ENCODE data around the gene NT5C1B. TPM values are rescaled to one million over a fixed set of nuclear protein-coding genes. Genes with fewer than 3 reads are reported as not detected.

The NT5C1B gene
- total RNA-seq, 1 experiment from 2014 or later: not detected

- Mint-ChIP-seq H3K36me3 (ENCODE audit: insufficient read depth, unreplicated experiment) (no peaks in the 10 kb centered on the region), H3K4me3 (ENCODE audit: unreplicated experiment) (no peak overlapping the region), H3K27me3 (ENCODE audit: insufficient read depth, unreplicated experiment) (no peaks in the 10 kb centered on the region), H3K4me1 (ENCODE audit: insufficient read depth, unreplicated experiment) (peaks cover 13% of the 10 kb centered on the region), H3K9me3 (ENCODE audit: unreplicated experiment) (no peaks in the 10 kb centered on the region), H3K27ac (ENCODE audit: low read depth, unreplicated experiment) (no peak overlapping the region)
- no TSS peak for BruUV-seq (replicated peaks)
- TF ChIP-seq, protein P1, sequence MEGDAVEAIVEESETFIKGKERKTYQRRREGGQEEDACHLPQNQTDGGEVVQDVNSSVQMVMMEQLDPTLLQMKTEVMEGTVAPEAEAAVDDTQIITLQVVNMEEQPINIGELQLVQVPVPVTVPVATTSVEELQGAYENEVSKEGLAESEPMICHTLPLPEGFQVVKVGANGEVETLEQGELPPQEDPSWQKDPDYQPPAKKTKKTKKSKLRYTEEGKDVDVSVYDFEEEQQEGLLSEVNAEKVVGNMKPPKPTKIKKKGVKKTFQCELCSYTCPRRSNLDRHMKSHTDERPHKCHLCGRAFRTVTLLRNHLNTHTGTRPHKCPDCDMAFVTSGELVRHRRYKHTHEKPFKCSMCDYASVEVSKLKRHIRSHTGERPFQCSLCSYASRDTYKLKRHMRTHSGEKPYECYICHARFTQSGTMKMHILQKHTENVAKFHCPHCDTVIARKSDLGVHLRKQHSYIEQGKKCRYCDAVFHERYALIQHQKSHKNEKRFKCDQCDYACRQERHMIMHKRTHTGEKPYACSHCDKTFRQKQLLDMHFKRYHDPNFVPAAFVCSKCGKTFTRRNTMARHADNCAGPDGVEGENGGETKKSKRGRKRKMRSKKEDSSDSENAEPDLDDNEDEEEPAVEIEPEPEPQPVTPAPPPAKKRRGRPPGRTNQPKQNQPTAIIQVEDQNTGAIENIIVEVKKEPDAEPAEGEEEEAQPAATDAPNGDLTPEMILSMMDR (IDR thresholded peaks at IDR 0.05; ENCODE audit: unreplicated experiment): no peak
- intact Hi-C loops (cut with micrococcal nuclease): no loop called here
- ChIA-PET CTCF (no interaction called here), POLR2A (interaction anchor here (0.7 kb wide), 1 partner anchor 16 kb away, joined by 3 read pairs; no protein-coding TSS in a partner anchor)
- no peak for DNase-seq (ENCODE audit: unreplicated experiment)
These were observed 48.5 kb downstream of the NT5C1B start for GRCh38 chr2:18540872-18541271.

- no TSS peak for BruUV-seq (replicated peaks)
These were observed 52.7 kb downstream of the NT5C1B start for GRCh38 chr2:18536697-18537096.

GRCh38 chr2:18536100-18536499, 53.3 kb downstream of the NT5C1B start:
- BruUV-seq (replicated peaks): no TSS peak
- H3K36me3 Mint-ChIP-seq (ENCODE audit: insufficient read depth, unreplicated experiment): no peaks in the 10 kb centered on the region
- peak overlapping the region; percentile 81 for H3K27ac Mint-ChIP-seq (ENCODE audit: low read depth, unreplicated experiment)
- H3K4me1 Mint-ChIP-seq (ENCODE audit: insufficient read depth, unreplicated experiment): peaks cover 12% of the 10 kb centered on the region
- H3K27me3 Mint-ChIP-seq (ENCODE audit: insufficient read depth, unreplicated experiment): no peaks in the 10 kb centered on the region
- peak overlapping the region; percentile 12 for H3K4me3 Mint-ChIP-seq (ENCODE audit: unreplicated experiment)
- intact Hi-C loops (cut with micrococcal nuclease): no loop called here
- H3K9me3 Mint-ChIP-seq (ENCODE audit: unreplicated experiment): no peaks in the 10 kb centered on the region
- peak; percentile 47 for DNase-seq (ENCODE audit: unreplicated experiment)
- POLR2A ChIA-PET: interaction anchor here (0.6 to 2.5 kb wide), 3 partner anchors 24 to 1003 kb away, joined by 3 to 15 read pairs (median 3); partner anchors contain the start of gene RDH14
- CTCF ChIA-PET: interaction anchor here (0.6 to 3.7 kb wide), 5 partner anchors 12 to 1270 kb away, joined by 3 to 26 read pairs (median 3); no protein-coding TSS in a partner anchor
- TF ChIP-seq, protein P1 (IDR thresholded peaks at IDR 0.05; ENCODE audit: unreplicated experiment): no peak

More at GRCh38 chr2:18536697-18537096, 52.7 kb downstream of the NT5C1B start:
- intact Hi-C loops (cut with micrococcal nuclease): no loop called here
- no peaks in the 10 kb centered on the region for H3K36me3 Mint-ChIP-seq (ENCODE audit: insufficient read depth, unreplicated experiment)
- H3K27ac Mint-ChIP-seq (ENCODE audit: low read depth, unreplicated experiment): peak overlapping the region; percentile 81
- TF ChIP-seq, protein P1 (IDR thresholded peaks at IDR 0.05; ENCODE audit: unreplicated experiment): no peak
- CTCF ChIA-PET: interaction anchor here (0.6 to 3.7 kb wide), 5 partner anchors 13 to 1269 kb away, joined by 3 to 26 read pairs (median 3); no protein-coding TSS in a partner anchor
- H3K4me1 Mint-ChIP-seq (ENCODE audit: insufficient read depth, unreplicated experiment): peaks cover 12% of the 10 kb centered on the region
- H3K4me3 Mint-ChIP-seq (ENCODE audit: unreplicated experiment): no peak overlapping the region
- POLR2A ChIA-PET: interaction anchor here (0.5 to 2.5 kb wide), 5 partner anchors 13 to 1291 kb away, joined by 3 to 15 read pairs (median 3); partner anchors contain the start of gene RDH14
- H3K27me3 Mint-ChIP-seq (ENCODE audit: insufficient read depth, unreplicated experiment): no peaks in the 10 kb centered on the region
- no peak for DNase-seq (ENCODE audit: unreplicated experiment)
- H3K9me3 Mint-ChIP-seq (ENCODE audit: unreplicated experiment): no peaks in the 10 kb centered on the region

DNA sequence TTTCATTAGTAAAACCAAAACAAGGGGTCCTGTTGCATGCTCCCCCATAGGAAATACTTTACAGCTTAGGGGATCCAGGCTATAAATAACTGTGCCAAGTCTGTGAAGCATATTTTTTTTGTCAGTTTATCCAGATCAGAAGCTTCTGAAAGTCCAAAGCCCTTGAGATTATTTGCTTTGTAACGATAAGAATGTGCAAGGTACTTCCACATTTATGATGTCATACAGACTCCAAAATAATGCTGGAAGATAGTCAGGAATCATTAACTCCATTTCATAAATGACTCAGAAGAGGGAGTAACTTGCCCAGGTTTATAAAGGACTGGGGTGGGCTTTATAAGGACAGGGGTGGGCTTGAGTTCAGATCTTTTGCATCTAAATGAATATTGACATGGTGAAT, 58.2 kb downstream of the NT5C1B start:
- no peaks in the 10 kb centered on the region for H3K36me3 Mint-ChIP-seq (ENCODE audit: insufficient read depth, unreplicated experiment)
- DNase-seq (ENCODE audit: unreplicated experiment): no peak
- no TSS peak for BruUV-seq (replicated peaks)
- POLR2A ChIA-PET: no interaction called here
- H3K27ac Mint-ChIP-seq (ENCODE audit: low read depth, unreplicated experiment): no peak overlapping the region
- H3K27me3 Mint-ChIP-seq (ENCODE audit: insufficient read depth, unreplicated experiment): no peaks in the 10 kb centered on the region
- TF ChIP-seq, protein P1 (IDR thresholded peaks at IDR 0.05; ENCODE audit: unreplicated experiment): no peak
- no peak overlapping the region for H3K4me3 Mint-ChIP-seq (ENCODE audit: unreplicated experiment)
- CTCF ChIA-PET: interaction anchor here (0.6 to 5.8 kb wide), 5 partner anchors 10 to 796 kb away, joined by 3 to 44 read pairs (median 4); no protein-coding TSS in a partner anchor
- no peaks in the 10 kb centered on the region for H3K9me3 Mint-ChIP-seq (ENCODE audit: unreplicated experiment)
- peaks cover 8% of the 10 kb centered on the region for H3K4me1 Mint-ChIP-seq (ENCODE audit: insufficient read depth, unreplicated experiment)
- intact Hi-C loops (cut with micrococcal nuclease): no loop called here
